ENCODE data around the gene RHOB.
A peak's percentile ranks its signal among the peaks of the same experiment; 100 is the strongest.

GRCh38 chr2:20448977-20449306, 2.1 kb downstream of the RHOB start:
- TF ChIP-seq POLR2A (IDR thresholded peaks at IDR 0.05) (peak in 1 of 2 donors; percentile 8), CTCF (IDR thresholded peaks at IDR 0.05) (no peak)

Data from tibial nerve (tissue), 3 donors.